Left lung (tissue), 10 donors: ENCODE results near the gene GLI3. TPM values are rescaled to one million over a fixed set of nuclear protein-coding genes. Genes with fewer than 3 reads are reported as not detected.
A peak's percentile ranks its signal among the peaks of the same experiment; 100 is the strongest.

Experiments
- ATAC-seq: fragments of 200-7000 bp; cut with Tn5 transposase; one replicate; pipeline ENCODE4 v1.9.1; 2020; ENCODE audit warnings: moderate library complexity
- DNase-seq, 4 donors: peaks; one replicate each; pipeline ENCODE4 v3.0.0-alpha.2; 2013 to 2020
- H3K27ac ChIP-seq, 2 donors: fragments of 200-600 bp; sonication (generic) in 1 of 2; one replicate each; pipeline versions ENCODE4 v1.5.0 to v1.8.0; 2020 to 2021
- H3K27me3 ChIP-seq, 2 donors: fragments of 200-600 bp; sonication (generic) in 1 of 2; one replicate each; pipeline versions ENCODE4 v1.5.0 to v1.8.0; 2020 to 2021
- H3K36me3 ChIP-seq, 2 donors: fragments of 200-600 bp; sonication (generic) in 1 of 2; one replicate each; pipeline versions ENCODE4 v1.5.0 to v1.8.0; 2020 to 2021
- H3K4me1 ChIP-seq, 2 donors: fragments of 200-600 bp; one replicate each; pipeline ENCODE4 v1.8.0; 2021
- H3K4me3 ChIP-seq, 2 donors: fragments of 200-600 bp; sonication (generic) in 1 of 2; one replicate each; pipeline versions ENCODE4 v1.5.0 to v1.8.0; 2020 to 2021; ENCODE audit warnings: mild to moderate bottlenecking in 1 of 2
- H3K9me3 ChIP-seq, 2 donors: fragments of 200-600 bp; sonication (generic) in 1 of 2; one replicate each; pipeline versions ENCODE4 v1.5.0 to v1.8.0; 2020 to 2021
- CTCF ChIP-seq, 2 donors: fragments of 200-600 bp; sonication (generic) in 1 of 2; IDR thresholded peaks; one replicate each; pipeline versions ENCODE4 v1.5.0 to v1.8.0; 2021; ENCODE audit warnings: antibody characterized with exemption in 2 of 2
- intact Hi-C, 2 donors: fragments of 100-400 bp; cut with DNase I; formaldehyde crosslinking; loops; one replicate each; pipeline versions ENCODE4 v1.11.2 to v1.14.2; 2022
- polyA plus RNA-seq, 6 donors: library from polyadenylated mRNA; unstranded; fragments of 120-200 nt; gene quantifications; one replicate each; pipeline ENCODE4 v1.2.1, GENCODE V29; 2013; ENCODE audit not compliant: insufficient read length in 6 of 6
- total RNA-seq, 2 donors: library from RNA; stranded (reverse); fragmentation: NEBNext Ultra II Directional; extraction: Animal tissue kit (Norgen Biotek cat#: 25700); gene quantifications; one replicate each; pipeline ENCODE4 v1.2.1, GENCODE V29; 2021
- donor health status: DM: no; HTN: yes; CAD: no.
- donor health status: DM: no; HTN: no; CAD: no.

GLI3 gene
- total and polyA plus RNA-seq, 8 donors = 20.3 to 38.0 (median 31.3) TPM

DNA sequence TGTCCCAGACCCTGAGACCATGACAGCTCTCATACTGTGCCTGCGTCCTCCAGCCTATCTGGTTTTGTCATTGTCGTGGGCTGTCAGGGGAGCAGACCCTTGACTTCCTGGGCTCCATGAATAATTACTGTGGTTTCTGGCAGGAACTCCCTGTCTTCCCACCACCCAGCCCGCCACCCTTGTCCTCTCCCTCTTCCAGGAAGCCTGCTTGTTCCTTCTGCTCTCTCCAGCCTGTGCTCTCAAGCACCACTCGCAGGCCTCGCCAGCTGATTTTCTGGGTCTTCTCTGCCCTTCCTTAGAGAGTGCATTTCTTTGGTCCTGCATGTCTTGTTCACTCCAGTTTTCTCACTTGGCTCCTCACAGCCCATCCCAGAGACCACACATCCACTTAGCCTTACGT is 309.6 kb downstream of the GLI3 start:
- ATAC-seq = no peak
- intact Hi-C loops = no loop called here
- H3K36me3 ChIP-seq = no peaks in the 10 kb centered on the region

GRCh38 chr7:41925946-41926345 is 311.1 kb downstream of the GLI3 start:
- H3K27me3 ChIP-seq = no peaks in the 10 kb centered on the region
- H3K36me3 ChIP-seq = no peaks in the 10 kb centered on the region
- no peak overlapping the region for H3K4me3 ChIP-seq
- ATAC-seq = no peak
- H3K27ac ChIP-seq = no peak overlapping the region
- TF ChIP-seq CTCF (IDR thresholded peaks at IDR 0.05) = no peak
- intact Hi-C loops = no loop called here
- peaks cover 0 to 2% of the 10 kb centered on the region in 2 donors for H3K4me1 ChIP-seq
- no peaks in the 10 kb centered on the region for H3K9me3 ChIP-seq
- DNase-seq = no peak

More for the DNA sequence above, 309.6 kb downstream of the GLI3 start:
- Histone ChIP-seq H3K9me3 (no peaks in the 10 kb centered on the region), H3K4me3 (no peak overlapping the region), H3K27ac (no peak overlapping the region), H3K4me1 (peaks cover 0 to 2% of the 10 kb centered on the region in 2 donors), H3K27me3 (no peaks in the 10 kb centered on the region)
- TF ChIP-seq CTCF (IDR thresholded peaks at IDR 0.05) = no peak
- DNase-seq = peak in 1 of 4 donors; percentile 45

GRCh38 chr7:41924796-41925195 is 312.2 kb downstream of the GLI3 start:
- H3K4me1 ChIP-seq = peaks cover 0 to 2% of the 10 kb centered on the region in 2 donors
- no peaks in the 10 kb centered on the region for H3K27me3 ChIP-seq
- H3K27ac ChIP-seq = no peak overlapping the region
- intact Hi-C loops = no loop called here
- H3K36me3 ChIP-seq = no peaks in the 10 kb centered on the region
- no peak for ATAC-seq
- DNase-seq = no peak
- no peaks in the 10 kb centered on the region for H3K9me3 ChIP-seq
- H3K4me3 ChIP-seq = no peak overlapping the region
- no peak for TF ChIP-seq CTCF (IDR thresholded peaks at IDR 0.05)

- Histone ChIP-seq H3K4me3 (no peak overlapping the region), H3K27me3 (no peaks in the 10 kb centered on the region), H3K36me3 (no peaks in the 10 kb centered on the region), H3K4me1 (no peaks in the 10 kb centered on the region), H3K27ac (no peak overlapping the region), H3K9me3 (no peaks in the 10 kb centered on the region)
- ATAC-seq (no peak), DNase-seq (no peak)
- no peak for TF ChIP-seq CTCF (IDR thresholded peaks at IDR 0.05)
- intact Hi-C loops = no loop called here
Measured at GRCh38 chr7:41922373-41922772, 314.6 kb downstream of the GLI3 start.

GRCh38 chr7:41921453-41921981 is 315.5 kb downstream of the GLI3 start:
- H3K27ac ChIP-seq = no peak overlapping the region
- intact Hi-C loops = no loop called here
- peak; percentile 73 for ATAC-seq
- H3K9me3 ChIP-seq = no peaks in the 10 kb centered on the region
- H3K4me3 ChIP-seq = no peak overlapping the region
- no peaks in the 10 kb centered on the region for H3K27me3 ChIP-seq
- no peak for DNase-seq
- H3K36me3 ChIP-seq = no peaks in the 10 kb centered on the region
- TF ChIP-seq CTCF (IDR thresholded peaks at IDR 0.05) = no peak
- no peaks in the 10 kb centered on the region for H3K4me1 ChIP-seq
